HG02798 (cell line): ENCODE data around the gene RBP2.

ENCODE experiments used
- ATAC-seq: cut with Tn5 transposase; IDR thresholded peaks from one replicate; pipeline ENCODE4 v1.9.1; 2021; ENCODE audit warnings: mild to moderate bottlenecking; ENCODE audit not compliant: unreplicated experiment, poor library complexity

Gene RBP2

GRCh38 chr3:139482206-139482605, 5.9 kb upstream of the RBP2 start:
- ATAC-seq: no peak

DNA sequence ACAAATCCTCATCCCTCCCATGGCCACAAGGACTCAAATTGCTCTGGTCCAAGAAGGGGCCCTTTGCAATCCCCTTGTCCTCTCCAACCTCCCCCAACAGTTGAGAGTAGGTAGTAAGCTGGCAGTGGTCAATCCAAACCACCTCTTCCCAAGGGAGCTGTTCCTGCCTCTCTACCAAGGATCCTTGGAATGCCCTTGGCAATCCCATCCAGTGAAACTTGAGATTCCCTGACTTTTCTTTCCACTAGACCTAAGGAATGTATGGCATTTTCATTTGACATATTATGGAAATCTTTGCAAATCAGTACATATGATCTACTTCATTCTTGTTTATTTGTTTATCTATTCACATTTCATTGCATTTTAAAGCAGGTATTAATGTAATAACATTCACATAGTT, 4.8 kb upstream of the RBP2 start:
- no peak for ATAC-seq

GRCh38 chr3:139480585-139480984, 4.3 kb upstream of the RBP2 start:
- ATAC-seq: no peak

DNA sequence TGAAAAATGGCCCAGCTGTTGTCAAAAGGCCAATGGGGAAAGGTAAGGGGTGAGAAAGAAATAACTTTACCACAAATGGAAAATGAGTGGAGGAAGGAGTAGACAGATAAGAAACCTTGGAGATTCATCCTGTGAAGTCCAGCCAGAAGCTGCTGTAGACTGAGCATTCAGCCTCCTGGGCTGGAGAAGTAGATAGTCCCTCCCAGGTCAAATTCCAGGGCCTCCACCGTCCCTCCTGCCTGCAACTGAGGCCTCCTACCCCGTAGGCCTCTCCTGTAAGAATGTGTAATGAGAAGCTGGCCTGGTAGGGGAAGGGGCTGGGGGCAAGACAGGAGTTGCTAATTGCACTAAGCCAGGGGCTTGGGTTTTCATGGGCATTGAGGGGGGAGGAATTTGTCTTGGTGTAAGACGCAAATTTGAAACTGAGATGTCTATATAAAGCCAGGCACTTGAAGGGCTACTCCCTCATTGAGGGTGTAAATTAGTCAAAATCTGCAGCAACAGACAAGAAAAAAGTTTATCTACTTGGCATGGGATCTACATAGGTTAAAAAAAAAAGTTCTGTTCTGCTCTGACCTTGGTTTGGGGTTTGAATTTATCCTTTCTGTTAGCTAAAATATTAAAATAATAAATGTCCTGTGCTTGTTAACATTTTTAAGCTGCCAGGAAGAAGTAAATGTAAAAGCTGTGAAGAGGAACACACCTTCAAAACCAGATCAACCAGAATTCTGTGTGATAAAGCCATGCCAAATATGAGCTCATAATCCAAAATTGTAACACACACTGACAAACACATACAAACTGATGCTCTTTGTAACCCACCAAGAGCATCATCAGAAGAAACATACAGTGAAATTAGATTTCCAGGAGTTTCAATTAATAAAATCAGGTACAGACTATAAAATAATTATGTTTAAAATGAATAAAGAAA, 1.7 kb upstream of the RBP2 start:
- ATAC-seq: no peak

GRCh38 chr3:139473155-139473771, 3.1 kb downstream of the RBP2 start:
- no peak for ATAC-seq

DNA sequence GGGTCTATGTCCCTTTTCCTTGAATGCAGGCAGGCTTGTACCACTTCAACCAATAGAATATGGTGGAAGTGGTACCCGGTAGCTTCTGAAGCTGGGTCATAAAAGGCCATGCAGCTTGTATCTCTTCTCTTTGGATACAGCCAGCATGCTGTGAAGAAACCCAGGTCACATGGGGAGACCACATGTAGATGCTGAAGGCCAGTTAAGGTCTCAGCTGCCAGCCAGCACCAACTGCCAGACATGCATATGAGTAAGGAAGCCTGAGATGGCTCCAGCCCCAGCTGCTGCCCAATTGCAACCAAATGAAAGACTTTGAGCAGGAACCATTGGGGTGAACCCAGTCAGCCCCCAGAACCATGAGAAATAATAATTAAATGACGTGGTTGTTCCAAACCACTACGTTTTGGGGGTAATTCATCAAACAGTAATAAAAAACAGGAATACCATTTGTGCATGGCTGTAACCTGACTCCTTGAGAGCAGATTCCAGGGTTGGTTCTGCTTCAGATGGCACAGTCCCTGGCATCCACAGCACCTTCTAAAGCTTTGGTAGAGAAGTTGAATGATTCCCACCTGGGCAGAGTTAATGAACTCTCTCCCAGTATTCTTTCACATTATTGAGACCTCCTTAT, 3.8 kb downstream of the RBP2 start:
- no peak for ATAC-seq

DNA sequence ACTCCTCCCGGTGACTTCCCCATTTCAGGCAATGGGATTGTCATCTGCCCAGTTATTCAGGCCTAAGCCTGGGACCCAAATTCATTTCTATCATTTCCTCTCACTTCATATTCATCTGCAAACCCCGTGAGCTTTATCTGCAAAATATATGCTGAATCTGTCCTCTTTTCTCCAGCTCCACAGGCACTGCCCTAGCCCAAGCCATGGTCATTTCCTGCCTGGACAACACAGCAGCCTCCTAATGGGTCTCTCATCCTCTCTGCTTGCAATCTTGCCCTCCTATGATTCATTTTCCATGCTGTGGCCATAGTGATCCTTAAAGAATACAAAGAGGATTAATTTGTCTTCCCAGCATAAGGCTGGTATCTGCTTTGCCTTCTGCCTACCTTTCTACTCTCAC, 6.1 kb downstream of the RBP2 start:
- no peak for ATAC-seq

DNA sequence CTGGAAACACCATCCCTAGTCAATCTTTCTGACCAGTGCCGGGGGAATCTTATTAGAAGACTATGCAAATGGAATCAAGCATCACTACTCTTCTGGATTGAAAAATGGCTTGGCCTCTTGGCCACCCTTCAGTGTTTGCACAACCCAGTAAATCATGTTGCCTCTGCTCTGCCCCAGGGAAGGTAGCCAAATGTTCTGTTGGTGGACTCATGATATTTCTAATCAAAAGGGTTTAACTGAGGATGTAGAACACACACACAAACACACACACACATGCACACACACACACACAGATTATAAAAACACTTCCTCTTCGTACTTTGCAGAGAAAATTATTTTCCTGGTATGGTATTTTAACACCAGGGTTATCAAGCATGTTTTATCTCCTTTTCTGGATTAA, 7.9 kb downstream of the RBP2 start:
- no peak for ATAC-seq

DNA sequence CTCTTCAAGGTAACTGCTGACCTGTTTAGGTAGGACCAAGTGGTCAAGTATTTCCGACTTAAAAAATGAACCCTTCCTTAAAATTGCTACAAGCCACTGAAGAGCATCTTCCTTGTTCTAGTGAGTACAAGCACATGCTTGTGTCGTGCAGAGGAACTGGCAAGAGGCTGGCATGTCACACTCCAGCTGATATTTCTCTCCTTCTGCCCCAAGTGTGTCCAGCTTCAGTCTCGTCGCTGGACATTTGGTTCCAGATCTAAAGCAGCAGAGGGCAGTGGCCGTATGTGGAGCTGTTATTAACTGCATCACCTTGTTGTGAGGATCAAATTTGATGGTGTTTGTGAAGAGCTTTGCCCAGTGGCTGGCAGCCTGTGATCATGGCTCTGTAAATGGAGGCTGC, 10.0 kb downstream of the RBP2 start:
- no peak for ATAC-seq

- no peak for ATAC-seq
These were observed 10.7 kb downstream of the RBP2 start for GRCh38 chr3:139465636-139466035.

DNA sequence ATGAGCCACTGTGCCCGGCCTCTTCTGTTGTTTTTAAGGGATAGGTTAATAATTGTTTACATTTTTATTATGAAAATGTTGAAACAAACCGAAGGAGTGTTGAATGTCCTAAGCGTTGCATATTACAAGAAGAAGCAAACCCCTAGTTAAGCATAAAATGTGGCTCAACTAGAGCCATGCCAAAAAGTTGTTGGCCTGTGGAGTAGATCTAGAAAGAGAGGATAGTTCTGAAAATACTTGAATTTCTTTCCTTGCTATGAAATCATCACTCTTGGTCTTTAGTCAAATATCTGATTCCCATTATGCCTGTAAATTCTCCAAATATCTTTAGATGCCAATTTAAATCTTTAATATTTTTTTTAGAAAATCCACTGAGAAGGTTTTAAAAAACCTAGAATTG, 12.8 kb downstream of the RBP2 start:
- ATAC-seq: no peak

GRCh38 chr3:139460529-139460928, 15.8 kb downstream of the RBP2 start:
- no peak for ATAC-seq

DNA sequence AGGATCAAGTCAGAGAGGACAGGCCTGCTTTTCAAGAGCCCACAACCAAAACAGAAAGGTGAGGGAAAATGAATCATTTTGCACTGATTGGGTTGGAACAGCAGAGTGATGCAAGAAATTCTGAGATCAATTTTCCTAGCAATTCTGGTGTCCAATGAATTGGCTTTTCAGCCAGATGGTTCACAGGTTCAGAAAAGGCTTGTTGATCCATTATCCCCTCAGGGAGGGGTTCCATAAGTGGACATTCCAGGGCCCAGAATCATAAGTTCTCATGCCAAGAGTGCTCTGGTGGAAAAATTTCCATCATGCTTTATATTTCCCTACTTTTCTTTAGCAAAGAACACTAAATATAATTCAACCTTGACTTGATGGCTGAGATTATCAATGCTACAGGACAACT, 16.2 kb downstream of the RBP2 start:
- ATAC-seq: no peak

DNA sequence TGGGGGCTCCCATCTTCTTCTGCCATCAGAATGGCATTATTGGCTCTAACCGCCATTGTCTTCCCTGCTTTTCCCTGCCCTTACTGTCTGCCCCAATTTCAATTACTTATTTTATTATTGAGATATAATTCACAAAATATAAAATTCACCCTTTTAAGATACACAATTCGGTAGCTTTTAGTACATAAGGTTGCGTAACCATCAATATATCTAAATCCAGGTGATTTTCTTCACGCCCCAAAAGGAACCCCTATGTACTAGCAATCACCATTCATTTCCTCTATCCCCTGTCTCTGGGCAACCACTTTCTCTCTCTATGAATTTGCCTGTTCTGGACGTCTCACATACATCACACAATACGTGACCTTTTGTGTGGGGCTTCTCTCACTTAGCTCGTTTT, 18.0 kb downstream of the RBP2 start:
- no peak for ATAC-seq

- no peak for ATAC-seq
These were observed 19.2 kb downstream of the RBP2 start for GRCh38 chr3:139457066-139457465.

GRCh38 chr3:139456386-139456785, 19.9 kb downstream of the RBP2 start:
- ATAC-seq: no peak

DNA sequence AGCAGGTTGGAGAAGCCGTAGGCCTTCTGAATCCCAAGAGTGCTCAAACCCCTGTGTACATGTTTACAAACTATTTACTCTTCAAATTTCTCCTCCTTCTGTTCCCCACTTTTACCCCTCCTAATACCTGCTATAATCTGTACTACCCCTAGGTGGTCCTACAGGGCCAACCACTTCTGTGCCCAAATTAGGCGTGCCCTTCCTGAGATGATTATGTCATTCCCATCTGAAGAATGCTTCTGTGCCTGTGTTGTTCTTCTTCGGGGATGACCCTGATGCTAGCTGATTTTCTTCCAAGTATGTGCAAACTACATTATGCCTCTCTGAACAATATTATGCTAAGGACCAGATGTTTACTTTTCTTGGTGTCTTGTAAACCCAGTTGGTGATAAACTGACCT, 20.5 kb downstream of the RBP2 start:
- no peak for ATAC-seq

DNA sequence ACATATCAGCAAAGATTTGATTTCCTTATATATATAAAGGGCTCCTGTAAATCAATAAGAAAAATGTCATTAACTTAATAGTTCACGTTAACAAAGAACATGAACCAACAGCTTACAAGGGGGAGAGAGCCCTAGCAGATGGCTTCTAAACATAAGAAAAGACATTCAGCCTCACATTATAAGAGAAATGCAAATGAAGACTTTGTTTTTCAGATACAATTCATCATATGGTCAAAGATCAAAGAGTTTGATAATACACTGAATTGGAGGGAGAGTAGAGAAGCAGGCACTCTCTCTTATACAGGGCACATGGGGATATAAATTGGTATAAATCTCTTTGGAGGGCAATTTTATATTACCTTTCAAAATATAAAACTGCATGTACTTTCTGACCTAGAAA, 21.1 kb downstream of the RBP2 start:
- ATAC-seq: no peak

- ATAC-seq: no peak
These were observed 22.0 kb downstream of the RBP2 start for GRCh38 chr3:139454346-139454745.

GRCh38 chr3:139450159-139450558, 26.2 kb downstream of the RBP2 start:
- ATAC-seq: no peak

DNA sequence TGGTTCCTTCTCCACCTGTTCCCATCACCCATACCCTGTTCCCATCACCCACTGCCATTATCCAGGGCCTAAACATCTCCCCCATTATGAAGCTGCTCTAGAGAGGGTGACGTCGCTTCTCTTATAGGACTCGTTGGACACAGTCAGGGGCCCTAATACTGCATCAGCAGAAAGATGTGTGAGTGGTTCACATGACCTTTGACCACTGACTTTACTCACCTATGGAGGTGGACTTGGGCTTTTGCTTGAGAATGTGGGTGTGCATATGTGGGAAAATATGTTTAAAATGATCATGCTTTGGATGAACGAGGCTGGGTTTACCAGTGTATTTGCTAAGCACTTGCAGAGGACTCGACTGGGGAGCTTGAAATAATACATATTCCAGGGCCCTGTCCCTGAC, 26.8 kb downstream of the RBP2 start:
- ATAC-seq: no peak
